ENCODE measurements around the gene PARS2.

- TF ChIP-seq FOSL2 (IDR thresholded peaks at IDR 0.05) (no peak), FOSL2 (CRISPR knock-in tag; IDR thresholded peaks at IDR 0.05) (no peak), HES2 (IDR thresholded peaks at IDR 0.05) (no peak), EP300 (IDR thresholded peaks at IDR 0.05) (no peak), BHLHE40 (IDR thresholded peaks at IDR 0.05; ENCODE audit: low read depth, low read length) (no peak), REST (IDR thresholded peaks at IDR 0.05) (no peak), CTCF (IDR thresholded peaks at IDR 0.05) (no peak), ELK1 (IDR thresholded peaks at IDR 0.05; ENCODE audit: low read depth, low read length) (no peak), POLR2A (IDR thresholded peaks at IDR 0.05; ENCODE audit: low read length) (no peak), RCOR1 (IDR thresholded peaks at IDR 0.05; ENCODE audit: low read depth, low read length) (no peak), JUN (IDR thresholded peaks at IDR 0.05) (no peak), E2F6 (IDR thresholded peaks at IDR 0.05; ENCODE audit: borderline replicate concordance, low read depth) (no peak), HMGXB4 (CRISPR knock-in tag; IDR thresholded peaks at IDR 0.05; ENCODE audit: borderline replicate concordance) (no peak)
Observed at GRCh38 chr1:54742282-54742681, 22.0 kb downstream of the PARS2 start.

Data from A549 (cell line).